ENCODE data around the gene LYG2.
"Not testable (repeated sequence)": the region's sequence is repeated elsewhere in the genome, so short reads cannot be mapped to it uniquely, and the experiment has no call there.

The LYG2 gene

DNA sequence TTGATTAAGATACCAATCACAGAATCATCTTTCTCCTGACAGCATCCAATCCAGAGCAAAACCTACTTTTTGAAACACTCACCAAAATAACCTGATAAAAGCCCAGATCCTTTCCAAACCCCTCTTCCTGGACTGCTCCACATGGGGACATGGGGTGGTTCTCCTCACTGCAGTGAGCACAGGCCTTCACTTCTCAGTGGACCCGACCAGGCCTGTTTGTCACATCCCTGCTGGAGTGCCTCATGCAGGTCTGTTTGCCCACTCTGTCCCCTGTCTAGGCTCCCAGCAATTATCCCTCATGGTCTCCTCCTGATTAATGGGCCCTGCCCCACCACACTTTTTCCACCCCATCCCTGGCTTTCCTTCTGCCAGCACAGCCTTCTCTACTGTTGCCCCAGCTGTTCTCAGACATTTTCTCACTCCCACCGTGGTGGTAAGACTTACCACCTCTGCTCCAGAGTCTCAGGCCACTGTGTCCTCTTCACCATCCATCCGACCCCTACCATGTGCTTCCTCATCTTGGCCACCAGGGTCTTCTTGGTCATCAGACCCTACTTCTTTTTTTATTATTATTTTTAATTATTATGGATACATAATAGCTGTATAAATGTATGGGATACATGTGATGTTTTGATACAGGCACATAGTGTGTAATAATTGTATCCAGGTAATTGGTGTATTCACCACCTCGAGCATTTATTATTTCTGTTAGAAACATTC, 53.3 kb downstream of the LYG2 start:
- no peak for DNase-seq (ENCODE audit: low read depth in 2 of 2)

DNA sequence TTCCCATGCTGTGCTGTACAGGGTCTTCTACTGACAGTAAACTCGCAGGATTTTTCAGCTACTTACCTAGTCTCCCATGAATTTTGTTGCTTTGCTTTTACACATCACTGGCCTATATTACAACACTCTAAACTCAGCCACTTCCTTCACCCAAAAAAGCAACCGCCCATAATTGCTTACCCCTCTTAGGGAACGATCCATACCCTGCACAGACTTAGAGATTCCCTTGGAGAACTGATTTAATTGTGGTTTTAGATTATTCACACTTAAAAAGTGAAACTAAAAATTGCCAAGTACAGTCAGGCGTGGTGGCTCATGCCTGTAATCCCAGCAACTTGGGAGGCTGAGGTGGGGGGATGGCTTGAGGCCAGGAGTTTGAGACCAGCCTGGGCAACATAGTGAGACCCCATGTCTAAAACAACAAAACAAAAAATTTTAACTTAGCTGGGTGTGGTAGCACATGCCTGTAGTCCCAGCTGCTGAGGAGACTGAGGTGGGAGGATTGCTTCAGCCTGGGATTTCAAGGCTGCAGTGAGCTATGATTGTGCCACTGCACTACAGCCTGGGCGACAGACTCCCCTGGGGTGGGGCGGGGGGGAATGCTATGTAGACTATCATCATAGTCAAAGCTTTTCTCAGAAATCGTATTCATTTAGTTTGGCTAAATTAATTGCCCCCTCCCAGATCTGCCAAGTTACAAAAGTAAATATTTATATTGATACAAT, 55.2 kb downstream of the LYG2 start:
- no peak for DNase-seq (ENCODE audit: low read depth in 2 of 2)

DNA sequence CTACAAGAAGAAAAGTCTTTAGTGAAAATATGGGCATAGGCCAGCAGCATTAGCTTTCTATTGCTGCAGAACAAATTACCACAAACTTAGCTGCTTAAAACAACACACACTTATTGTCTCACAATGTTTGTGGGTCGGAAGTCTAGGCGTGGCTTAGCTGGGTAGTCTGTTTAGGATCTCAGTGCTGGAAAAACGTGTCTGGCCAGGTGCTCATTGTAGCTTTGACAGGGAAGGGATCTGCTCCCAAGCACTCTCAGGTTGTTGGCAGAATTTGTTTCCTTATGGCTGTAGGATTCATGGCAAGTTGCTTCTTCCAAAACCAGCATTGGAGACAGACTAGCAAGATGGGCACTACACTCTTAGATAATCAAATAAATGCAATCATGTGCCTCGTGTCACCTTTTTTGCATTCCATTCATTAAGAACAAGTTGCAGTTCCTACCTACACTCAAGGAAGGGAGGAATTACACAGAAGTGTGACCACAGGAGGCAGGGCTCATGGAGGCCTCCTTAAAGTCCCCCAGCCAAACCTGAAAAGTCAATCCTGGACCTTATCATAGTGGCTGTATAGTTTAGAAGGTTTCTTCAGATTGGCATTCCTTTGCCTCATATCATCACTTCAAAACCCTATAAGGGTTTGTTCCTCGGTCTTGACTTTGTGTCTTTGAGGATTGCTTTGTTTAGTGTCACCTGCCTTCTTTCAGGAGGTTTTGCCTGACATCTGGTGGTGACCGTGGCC, 57.2 kb downstream of the LYG2 start:
- DNase-seq (ENCODE audit: low read depth in 2 of 2): no peak

DNA sequence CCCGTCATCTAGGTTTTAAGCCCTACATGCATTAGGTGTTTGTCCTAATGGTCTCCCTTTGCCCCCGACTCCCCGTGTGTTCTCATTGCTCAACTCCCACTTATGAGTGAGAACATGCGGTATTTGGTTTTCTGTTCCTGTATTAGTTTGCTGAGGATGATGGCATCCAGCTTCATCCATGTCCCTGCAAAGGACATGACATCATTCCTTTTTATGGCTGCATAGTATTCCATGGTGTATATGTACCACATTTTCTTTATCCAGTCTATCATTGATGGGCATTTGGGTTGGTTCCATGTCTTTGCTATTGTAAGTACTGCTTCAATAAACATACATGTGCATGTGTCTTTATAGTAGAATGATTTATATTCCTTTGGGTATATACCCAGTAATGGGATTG, 63.1 kb downstream of the LYG2 start:
- not testable (repeated sequence) for DNase-seq (ENCODE audit: low read depth in 2 of 2)

All from stimulated activated CD8-positive, alpha-beta memory T cell treated with anti-CD3 and anti-CD28 coated beads, Interleukin-15, amount 100 ng/mL, for 4 hours (primary cell).